ENCODE measurements around the gene PDE10A. TPM values are rescaled to one million over a fixed set of nuclear protein-coding genes. Genes with fewer than 3 reads are reported as not detected.

Gene PDE10A
- total RNA-seq, 1 experiment from 2014 or later, result 0.31 TPM

DNA sequence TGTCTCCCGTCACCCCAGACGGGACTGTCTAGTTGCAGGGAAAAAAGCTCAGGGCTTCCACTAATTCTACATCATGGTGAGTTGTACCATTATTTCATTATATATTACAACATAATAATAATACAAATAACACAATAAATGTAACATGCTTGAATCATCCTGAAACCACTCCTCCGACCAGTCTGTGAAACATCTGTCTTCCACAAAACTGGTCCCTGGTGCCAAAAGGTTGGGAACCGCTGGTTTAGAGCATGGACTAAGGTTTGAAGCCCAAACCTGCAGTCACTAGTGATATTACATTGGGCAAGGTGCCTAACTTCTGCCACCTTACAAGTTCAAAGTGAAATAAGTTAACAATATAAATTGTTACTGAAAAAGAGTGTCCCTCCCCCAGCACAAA is 175.7 kb downstream of the PDE10A start:
- Histone ChIP-seq H3K9ac (ENCODE audit: extremely low read depth, insufficient read length, low read length) (no peak overlapping the region), H2BK20ac (ENCODE audit: low read depth, low read length, poor library complexity, severe bottlenecking) (no peak overlapping the region), H4K20me1 (ENCODE audit: control insufficient read depth, insufficient read depth, insufficient read length) (no peaks in the 10 kb centered on the region), H2BK15ac (ENCODE audit: low read depth, low read length) (no peak overlapping the region), H2AK5ac (ENCODE audit: insufficient read length, low read length) (no peak overlapping the region), H3K79me1 (ENCODE audit: insufficient read depth, low read depth, low read length, poor library complexity, severe bottlenecking) (no peaks in the 10 kb centered on the region), H3K4me1 (ENCODE audit: insufficient read depth, low read length) (no peaks in the 10 kb centered on the region), H2BK12ac (ENCODE audit: insufficient read length, low read depth, low read length) (no peak overlapping the region), H3K14ac (ENCODE audit: insufficient read depth, low read length) (no peak overlapping the region), H2BK120ac (ENCODE audit: low read depth, low read length, poor library complexity, severe bottlenecking) (no peak overlapping the region), H3T11ph (ENCODE audit: low read length) (no peak overlapping the region), H3K18ac (ENCODE audit: insufficient read length, low read depth, low read length) (no peak overlapping the region), H3K4ac (ENCODE audit: low read depth, low read length) (no peak overlapping the region), H2BK5ac (ENCODE audit: insufficient read length, low read length) (no peak overlapping the region), H3K27me3 (ENCODE audit: insufficient read depth, low read length) (no peaks in the 10 kb centered on the region), H3K23ac (ENCODE audit: insufficient read length, low read depth, low read length) (no peak overlapping the region), H4K91ac (ENCODE audit: insufficient read length, low read depth, low read length) (no peak overlapping the region), H3K56ac (ENCODE audit: insufficient read length, low read depth, low read length) (no peak overlapping the region), H4K5ac (ENCODE audit: insufficient read length, low read depth, low read length) (no peak overlapping the region), H3K79me2 (ENCODE audit: insufficient read depth, low read length) (no peaks in the 10 kb centered on the region), H2AFZ (ENCODE audit: low read length) (no peak overlapping the region), H3K27ac (ENCODE audit: insufficient read length, low read depth, low read length) (no peak overlapping the region), H4K8ac (replicated peaks; ENCODE audit: insufficient read length, low read depth, low read length) (no peak overlapping the region), H3K9me3 (ENCODE audit: control insufficient read depth, low read depth, low read length) (no peaks in the 10 kb centered on the region), H3K4me2 (ENCODE audit: insufficient read depth, insufficient read length, low read length) (no peak overlapping the region), H3K23me2 (ENCODE audit: insufficient read length, low read depth, low read length, poor library complexity, severe bottlenecking) (no peaks in the 10 kb centered on the region)
- Mint-ChIP-seq H3K4me3 (no peak overlapping the region), H3K4me1 (peaks cover 12 to 15% of the 10 kb centered on the region in 2 experiments), H3K27me3 (ENCODE audit: low read depth) (peaks cover 2% of the 10 kb centered on the region), H3K36me3 (ENCODE audit: insufficient read depth in 1 of 3, low read depth in 3 of 3) (no peaks in the 10 kb centered on the region), H3K27ac (no peak overlapping the region), H3K9me3 (peaks cover 1 to 9% of the 10 kb centered on the region in 2 experiments; a peak in 4 of 5 replicates)
- DNase-seq, result no peak
- WGBS (ENCODE audit: extremely low coverage, insufficient read length, low lambda C conversion rate), result no CpG with 5 or more reads among the region's 4 CpGs
- TF ChIP-seq, protein P1, sequence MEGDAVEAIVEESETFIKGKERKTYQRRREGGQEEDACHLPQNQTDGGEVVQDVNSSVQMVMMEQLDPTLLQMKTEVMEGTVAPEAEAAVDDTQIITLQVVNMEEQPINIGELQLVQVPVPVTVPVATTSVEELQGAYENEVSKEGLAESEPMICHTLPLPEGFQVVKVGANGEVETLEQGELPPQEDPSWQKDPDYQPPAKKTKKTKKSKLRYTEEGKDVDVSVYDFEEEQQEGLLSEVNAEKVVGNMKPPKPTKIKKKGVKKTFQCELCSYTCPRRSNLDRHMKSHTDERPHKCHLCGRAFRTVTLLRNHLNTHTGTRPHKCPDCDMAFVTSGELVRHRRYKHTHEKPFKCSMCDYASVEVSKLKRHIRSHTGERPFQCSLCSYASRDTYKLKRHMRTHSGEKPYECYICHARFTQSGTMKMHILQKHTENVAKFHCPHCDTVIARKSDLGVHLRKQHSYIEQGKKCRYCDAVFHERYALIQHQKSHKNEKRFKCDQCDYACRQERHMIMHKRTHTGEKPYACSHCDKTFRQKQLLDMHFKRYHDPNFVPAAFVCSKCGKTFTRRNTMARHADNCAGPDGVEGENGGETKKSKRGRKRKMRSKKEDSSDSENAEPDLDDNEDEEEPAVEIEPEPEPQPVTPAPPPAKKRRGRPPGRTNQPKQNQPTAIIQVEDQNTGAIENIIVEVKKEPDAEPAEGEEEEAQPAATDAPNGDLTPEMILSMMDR (conservative IDR thresholded peaks at IDR 0.05), result no peak

Measured in H9 (cell line).